ENCODE measurements around the gene FARS2. TPM values are rescaled to one million over a fixed set of nuclear protein-coding genes. Genes with fewer than 3 reads are reported as not detected.

Gene FARS2
- total and polyA plus RNA-seq, 9 of the 15 experiments (the other 6 are each of a cell fraction or from before 2014, with no cell fraction given) = 16.5 to 62.2 (median 27.0) TPM

DNA sequence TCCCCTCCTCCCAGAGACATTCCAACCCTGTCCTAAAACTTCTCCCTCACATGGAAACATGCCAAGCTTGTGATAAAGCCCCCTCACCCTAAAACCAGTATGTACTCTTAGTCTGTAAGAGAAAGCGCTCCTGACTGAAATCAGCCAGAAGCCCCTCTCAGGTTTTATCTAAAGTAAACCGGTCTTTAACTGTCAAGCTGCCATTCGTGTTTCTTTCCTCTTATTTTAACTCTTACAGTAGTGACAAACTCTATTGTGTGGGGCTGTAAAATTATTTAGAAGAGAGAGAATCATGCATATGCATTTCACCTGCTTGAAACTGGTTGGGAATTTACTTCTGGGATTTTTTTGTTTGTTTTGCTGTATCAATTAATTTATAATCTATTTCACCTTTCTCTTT lies 62.7 kb downstream of the FARS2 start (continued):
- TF ChIP-seq, protein P1, sequence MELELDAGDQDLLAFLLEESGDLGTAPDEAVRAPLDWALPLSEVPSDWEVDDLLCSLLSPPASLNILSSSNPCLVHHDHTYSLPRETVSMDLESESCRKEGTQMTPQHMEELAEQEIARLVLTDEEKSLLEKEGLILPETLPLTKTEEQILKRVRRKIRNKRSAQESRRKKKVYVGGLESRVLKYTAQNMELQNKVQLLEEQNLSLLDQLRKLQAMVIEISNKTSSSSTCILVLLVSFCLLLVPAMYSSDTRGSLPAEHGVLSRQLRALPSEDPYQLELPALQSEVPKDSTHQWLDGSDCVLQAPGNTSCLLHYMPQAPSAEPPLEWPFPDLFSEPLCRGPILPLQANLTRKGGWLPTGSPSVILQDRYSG (tag; conservative IDR thresholded peaks at IDR 0.05; ENCODE audit: low read depth) = no peak
- TF ChIP-seq, protein P2, sequence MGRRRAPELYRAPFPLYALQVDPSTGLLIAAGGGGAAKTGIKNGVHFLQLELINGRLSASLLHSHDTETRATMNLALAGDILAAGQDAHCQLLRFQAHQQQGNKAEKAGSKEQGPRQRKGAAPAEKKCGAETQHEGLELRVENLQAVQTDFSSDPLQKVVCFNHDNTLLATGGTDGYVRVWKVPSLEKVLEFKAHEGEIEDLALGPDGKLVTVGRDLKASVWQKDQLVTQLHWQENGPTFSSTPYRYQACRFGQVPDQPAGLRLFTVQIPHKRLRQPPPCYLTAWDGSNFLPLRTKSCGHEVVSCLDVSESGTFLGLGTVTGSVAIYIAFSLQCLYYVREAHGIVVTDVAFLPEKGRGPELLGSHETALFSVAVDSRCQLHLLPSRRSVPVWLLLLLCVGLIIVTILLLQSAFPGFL (CRISPR knock-in tag; IDR thresholded peaks at IDR 0.05) = no peak
- TF ChIP-seq, protein P3, sequence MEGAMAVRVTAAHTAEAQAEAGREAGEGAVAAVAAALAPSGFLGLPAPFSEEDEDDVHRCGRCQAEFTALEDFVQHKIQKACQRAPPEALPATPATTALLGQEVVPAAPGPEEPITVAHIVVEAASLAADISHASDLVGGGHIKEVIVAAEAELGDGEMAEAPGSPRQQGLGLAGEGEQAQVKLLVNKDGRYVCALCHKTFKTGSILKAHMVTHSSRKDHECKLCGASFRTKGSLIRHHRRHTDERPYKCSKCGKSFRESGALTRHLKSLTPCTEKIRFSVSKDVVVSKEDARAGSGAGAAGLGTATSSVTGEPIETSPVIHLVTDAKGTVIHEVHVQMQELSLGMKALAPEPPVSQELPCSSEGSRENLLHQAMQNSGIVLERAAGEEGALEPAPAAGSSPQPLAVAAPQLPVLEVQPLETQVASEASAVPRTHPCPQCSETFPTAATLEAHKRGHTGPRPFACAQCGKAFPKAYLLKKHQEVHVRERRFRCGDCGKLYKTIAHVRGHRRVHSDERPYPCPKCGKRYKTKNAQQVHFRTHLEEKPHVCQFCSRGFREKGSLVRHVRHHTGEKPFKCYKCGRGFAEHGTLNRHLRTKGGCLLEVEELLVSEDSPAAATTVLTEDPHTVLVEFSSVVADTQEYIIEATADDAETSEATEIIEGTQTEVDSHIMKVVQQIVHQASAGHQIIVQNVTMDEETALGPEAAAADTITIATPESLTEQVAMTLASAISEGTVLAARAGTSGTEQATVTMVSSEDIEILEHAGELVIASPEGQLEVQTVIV (CRISPR knock-in tag; IDR thresholded peaks at IDR 0.05; ENCODE audit: borderline replicate concordance) = no peak
- no peak for TF ChIP-seq MAZ (CRISPR knock-in tag; conservative IDR thresholded peaks at IDR 0.05 in 1 of 2, IDR thresholded peaks at IDR 0.05 in 1 of 2)
- TF ChIP-seq KAT8 (IDR thresholded peaks at IDR 0.05; ENCODE audit: low read depth) = no peak
- TF ChIP-seq HLTF (IDR thresholded peaks at IDR 0.05) = peak; percentile 100
- TF ChIP-seq SIRT6 (IDR thresholded peaks at IDR 0.05; ENCODE audit: low read depth, low read length) = no peak
- peak; percentile 98 for TF ChIP-seq TRIM28 (IDR thresholded peaks at IDR 0.05)
- TF ChIP-seq HNRNPLL (IDR thresholded peaks at IDR 0.05; ENCODE audit: low read depth, low read length, poor library complexity, severe bottlenecking) = no peak
- TF ChIP-seq SMARCA5 (IDR thresholded peaks at IDR 0.05) = 0 out of 2 replicates have a peak, but pooled peaks have one; percentile 61
- no peak for TF ChIP-seq TAF7 (tag; IDR thresholded peaks at IDR 0.05)
- no peak for TF ChIP-seq FOXA3 (CRISPR knock-in tag; conservative IDR thresholded peaks at IDR 0.05 in 1 of 2, IDR thresholded peaks at IDR 0.05 in 1 of 2)
- TF ChIP-seq RB1 (IDR thresholded peaks at IDR 0.05; ENCODE audit: low read depth) = no peak
- peak; percentile 47; the same call in 1 of the 2 replicates for TF ChIP-seq ZNF184 (CRISPR knock-in tag; IDR thresholded peaks at IDR 0.05)
- no peak for TF ChIP-seq MYBL2 (IDR thresholded peaks at IDR 0.05; ENCODE audit: low read depth)
- TF ChIP-seq MYBL2 (CRISPR knock-in tag; IDR thresholded peaks at IDR 0.05; ENCODE audit: borderline replicate concordance) = no peak
- no peak for TF ChIP-seq BCL6 (CRISPR knock-in tag; IDR thresholded peaks at IDR 0.05)
- TF ChIP-seq CBX1 (IDR thresholded peaks at IDR 0.05; ENCODE audit: low read depth) = peak; percentile 75
- no peak for TF ChIP-seq NCOA2 (IDR thresholded peaks at IDR 0.05; ENCODE audit: partially characterized antibody in 2 of 2)
- 0 out of 2 replicates have a peak, but pooled peaks have one; percentile 24 for TF ChIP-seq NBN (IDR thresholded peaks at IDR 0.05; ENCODE audit: low read depth)
- no peak for TF ChIP-seq MCM7 (IDR thresholded peaks at IDR 0.05)
- TF ChIP-seq EWSR1 (IDR thresholded peaks at IDR 0.05; ENCODE audit: borderline replicate concordance, low read depth, partially characterized antibody) = no peak
- no peak for TF ChIP-seq ZFP1 (CRISPR knock-in tag; IDR thresholded peaks at IDR 0.05)
- TF ChIP-seq, protein P4, sequence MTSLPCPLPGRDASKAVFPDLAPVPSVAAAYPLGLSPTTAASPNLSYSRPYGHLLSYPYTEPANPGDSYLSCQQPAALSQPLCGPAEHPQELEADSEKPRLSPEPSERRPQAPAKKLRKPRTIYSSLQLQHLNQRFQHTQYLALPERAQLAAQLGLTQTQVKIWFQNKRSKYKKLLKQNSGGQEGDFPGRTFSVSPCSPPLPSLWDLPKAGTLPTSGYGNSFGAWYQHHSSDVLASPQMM (CRISPR knock-in tag; IDR thresholded peaks at IDR 0.05) = no peak
- TF ChIP-seq RAD21 (CRISPR knock-in tag; conservative IDR thresholded peaks at IDR 0.05 in 1 of 2, IDR thresholded peaks at IDR 0.05 in 1 of 2) = 0 out of 4 replicates have a peak, but pooled peaks of 1 of the 2 experiments have one; percentile 2
